Fibroblast of the aortic adventitia (primary cell): ENCODE data around the gene CENPV. TPM values are rescaled to one million over a fixed set of nuclear protein-coding genes. Genes with fewer than 3 reads are reported as not detected.
"Not testable (repeated sequence)": the region's sequence is repeated elsewhere in the genome, so short reads cannot be mapped to it uniquely, and the experiment has no call there.

ENCODE experiments used
- DNase-seq: peaks from one replicate; pipeline ENCODE4 v3.0.0-alpha.2; 2010; ENCODE audit warnings: low read depth
- H3K4me3 ChIP-seq: 2 replicates; pipeline ENCODE4 v1.5.1; 2011; ENCODE audit warnings: low read depth, mild to moderate bottlenecking, control low read depth, low read length, moderate library complexity
- total RNA-seq: library from RNA; depleted of rRNA; stranded (reverse); fragments of >200 nt; gene quantifications from 2 replicates; pipeline ENCODE4 v1.2.3, GENCODE V29; 2012; ENCODE audit warnings: low replicate concordance
- TF ChIP-seq, protein P1 (sequence below): IDR thresholded peaks from 2 replicates; pipeline ENCODE4 v1.5.1; 2011; ENCODE audit warnings: mild to moderate bottlenecking, low read length, control low read depth, inconsistent platforms; ENCODE audit not compliant: insufficient read depth

Gene CENPV
- total RNA-seq = 10.2 and 20.1 TPM in 2 replicates

DNA sequence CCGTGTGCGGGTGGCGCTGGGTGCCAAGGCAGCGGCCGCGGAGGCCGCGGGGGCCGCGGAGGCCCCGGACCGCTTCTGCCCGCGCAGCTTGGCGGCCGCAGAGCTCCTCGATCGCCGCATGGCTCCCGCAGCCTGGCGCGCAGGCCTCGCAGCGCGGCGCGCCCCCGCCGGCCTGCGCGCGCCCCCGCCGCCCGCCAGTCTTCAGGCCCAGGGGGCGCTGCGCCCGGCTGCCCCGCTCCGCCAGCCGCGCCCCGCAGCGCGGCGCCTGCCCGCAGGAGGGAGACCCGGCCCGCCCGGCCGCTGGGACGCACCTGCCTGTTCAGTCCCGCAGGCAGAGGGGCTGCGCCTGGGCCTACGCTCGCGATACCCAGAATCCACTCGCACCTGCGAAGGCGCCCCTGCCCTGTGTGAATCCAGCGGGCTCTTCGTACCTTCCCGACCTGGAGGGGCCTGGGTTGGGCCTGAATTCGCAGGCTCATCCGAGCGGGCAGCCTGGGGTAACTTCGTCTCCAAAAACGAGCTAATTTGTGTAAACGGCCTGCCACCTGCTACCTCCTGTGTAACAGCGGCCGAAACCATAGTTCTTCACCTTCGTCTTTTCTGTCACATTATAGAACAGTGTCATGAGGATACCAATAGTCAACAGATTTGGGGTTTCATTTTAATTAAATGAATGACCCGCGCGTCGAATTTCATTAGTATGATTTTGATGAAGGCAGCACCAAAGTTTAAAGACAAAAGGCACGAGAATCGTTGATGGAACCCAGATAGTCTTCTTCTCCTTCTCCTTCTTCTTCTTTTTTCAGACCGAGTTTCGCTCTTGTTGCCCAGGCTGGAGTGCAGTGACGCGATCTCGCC is at the start of gene CENPV:
Gene CENPV, minus strand, starts transcription at position 153 of the 858 bp plus-strand sequence. Its CDS starts 33 bp downstream, at position 120.
- peak within 1 kb of the TSS; percentile 74 for H3K4me3 ChIP-seq
- DNase-seq = peak; percentile 16
- TF ChIP-seq, protein P1, sequence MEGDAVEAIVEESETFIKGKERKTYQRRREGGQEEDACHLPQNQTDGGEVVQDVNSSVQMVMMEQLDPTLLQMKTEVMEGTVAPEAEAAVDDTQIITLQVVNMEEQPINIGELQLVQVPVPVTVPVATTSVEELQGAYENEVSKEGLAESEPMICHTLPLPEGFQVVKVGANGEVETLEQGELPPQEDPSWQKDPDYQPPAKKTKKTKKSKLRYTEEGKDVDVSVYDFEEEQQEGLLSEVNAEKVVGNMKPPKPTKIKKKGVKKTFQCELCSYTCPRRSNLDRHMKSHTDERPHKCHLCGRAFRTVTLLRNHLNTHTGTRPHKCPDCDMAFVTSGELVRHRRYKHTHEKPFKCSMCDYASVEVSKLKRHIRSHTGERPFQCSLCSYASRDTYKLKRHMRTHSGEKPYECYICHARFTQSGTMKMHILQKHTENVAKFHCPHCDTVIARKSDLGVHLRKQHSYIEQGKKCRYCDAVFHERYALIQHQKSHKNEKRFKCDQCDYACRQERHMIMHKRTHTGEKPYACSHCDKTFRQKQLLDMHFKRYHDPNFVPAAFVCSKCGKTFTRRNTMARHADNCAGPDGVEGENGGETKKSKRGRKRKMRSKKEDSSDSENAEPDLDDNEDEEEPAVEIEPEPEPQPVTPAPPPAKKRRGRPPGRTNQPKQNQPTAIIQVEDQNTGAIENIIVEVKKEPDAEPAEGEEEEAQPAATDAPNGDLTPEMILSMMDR = peak; percentile 5

DNA sequence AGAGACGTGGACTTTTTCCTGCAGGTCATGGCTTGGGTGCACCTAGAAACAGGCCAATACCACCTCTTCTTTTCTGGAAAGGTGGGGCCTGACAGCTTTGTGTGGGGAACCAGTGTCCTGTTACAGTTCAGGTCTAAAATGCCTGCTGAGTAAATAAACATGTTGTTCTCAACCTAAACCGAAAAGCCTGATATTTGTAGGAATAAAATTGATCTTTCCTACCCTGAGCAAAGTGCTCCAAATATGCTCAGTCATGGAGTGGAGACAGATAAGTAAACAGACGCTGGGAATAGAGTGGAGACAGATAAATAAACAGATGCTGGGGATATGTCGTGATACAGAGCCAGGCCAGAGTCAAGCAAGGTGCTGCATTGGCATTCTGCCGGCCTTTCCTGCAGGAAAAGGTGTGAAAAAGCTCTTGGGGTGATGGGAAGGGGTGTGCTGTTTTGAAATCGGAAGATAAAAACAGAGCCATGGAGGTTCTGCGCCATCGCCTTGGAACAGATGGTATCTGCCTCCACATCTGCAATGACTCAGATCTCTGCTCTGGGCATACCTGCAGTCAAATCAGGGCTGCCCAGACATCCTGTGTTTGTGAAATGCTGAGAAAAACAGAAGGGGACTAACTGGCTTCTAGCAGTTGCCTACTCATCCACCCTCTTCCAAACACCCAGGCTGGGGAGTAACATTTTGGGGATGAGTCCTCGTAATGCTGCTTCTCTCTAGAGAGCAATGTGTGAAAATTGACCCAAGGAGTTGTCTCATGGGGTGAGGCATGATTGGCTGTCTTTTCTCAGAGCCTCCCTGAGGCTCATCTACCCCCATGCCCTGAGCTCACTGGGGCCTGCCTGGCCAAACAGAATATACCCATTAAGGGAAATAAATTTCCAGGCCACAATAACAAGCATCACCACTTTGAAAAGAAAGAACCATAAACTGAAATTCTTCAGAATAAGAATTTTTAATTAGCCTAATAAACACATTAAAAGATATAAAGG is 45.3 kb upstream of the CENPV start:
- TF ChIP-seq, protein P1 = no peak
- no peak for DNase-seq
- H3K4me3 ChIP-seq = no peak overlapping the region

DNA sequence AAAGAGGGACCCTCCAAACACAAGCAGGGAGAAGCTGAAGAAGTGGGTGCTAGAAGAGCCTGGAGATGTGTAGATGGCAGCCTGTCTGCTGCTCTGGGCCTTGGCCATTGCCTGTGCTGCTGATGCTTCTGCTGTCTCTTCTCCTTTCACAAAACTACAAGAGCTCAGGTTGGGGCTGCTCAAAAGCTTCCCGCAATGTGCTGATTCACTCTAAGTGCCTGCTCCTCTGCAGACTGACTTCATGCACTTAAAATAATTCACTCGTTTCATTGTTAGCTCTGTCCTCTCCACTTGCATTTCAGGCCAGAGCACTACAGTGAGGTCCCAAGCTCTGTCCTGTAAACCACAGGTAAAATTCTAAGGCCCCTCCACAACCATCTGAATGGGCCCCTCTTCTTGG is 43.4 kb upstream of the CENPV start:
- DNase-seq = peak; percentile 35
- not testable (repeated sequence) for H3K4me3 ChIP-seq

DNA sequence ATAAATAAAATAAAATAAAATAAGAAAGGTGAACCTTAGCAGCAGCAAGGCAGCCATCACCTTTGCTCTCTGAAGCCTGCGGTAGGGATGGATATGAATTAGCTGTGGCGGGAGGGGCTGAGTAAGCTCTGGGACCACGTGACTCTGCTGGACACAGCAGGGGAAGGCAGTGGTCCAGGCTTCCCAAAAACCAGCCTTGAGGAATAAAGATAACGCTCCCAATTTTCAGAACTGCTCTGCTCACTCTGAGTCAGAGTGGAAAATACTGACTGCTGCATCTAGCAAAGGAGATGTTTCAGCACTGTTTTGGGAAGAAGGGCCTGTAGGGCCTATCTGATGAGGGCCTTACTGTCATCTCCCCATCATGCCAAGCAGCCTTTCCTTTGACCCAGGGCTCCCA is 42.6 kb upstream of the CENPV start:
- H3K4me3 ChIP-seq = not testable (repeated sequence)
- DNase-seq = peak; percentile 73

DNA sequence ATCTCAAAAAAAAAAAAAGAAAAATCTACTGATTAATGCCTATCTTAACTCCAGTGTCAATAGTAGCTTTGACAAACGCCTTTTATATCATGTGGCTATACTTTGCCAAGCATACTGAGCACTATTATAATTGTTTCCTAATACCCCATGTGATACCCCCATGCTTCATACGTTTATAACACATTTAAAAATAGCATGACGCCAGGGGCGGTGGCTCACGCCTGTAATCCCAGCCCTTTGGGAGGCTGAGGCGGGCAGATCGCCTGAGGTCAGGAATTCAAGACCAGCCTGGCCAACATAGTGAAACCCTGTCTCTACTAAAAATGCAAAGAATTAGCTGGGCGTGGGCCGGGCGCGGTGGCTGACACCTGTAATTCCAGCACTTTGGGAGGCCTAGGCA is 39.2 kb upstream of the CENPV start:
- H3K4me3 ChIP-seq, DNase-seq: not testable (repeated sequence)

DNA sequence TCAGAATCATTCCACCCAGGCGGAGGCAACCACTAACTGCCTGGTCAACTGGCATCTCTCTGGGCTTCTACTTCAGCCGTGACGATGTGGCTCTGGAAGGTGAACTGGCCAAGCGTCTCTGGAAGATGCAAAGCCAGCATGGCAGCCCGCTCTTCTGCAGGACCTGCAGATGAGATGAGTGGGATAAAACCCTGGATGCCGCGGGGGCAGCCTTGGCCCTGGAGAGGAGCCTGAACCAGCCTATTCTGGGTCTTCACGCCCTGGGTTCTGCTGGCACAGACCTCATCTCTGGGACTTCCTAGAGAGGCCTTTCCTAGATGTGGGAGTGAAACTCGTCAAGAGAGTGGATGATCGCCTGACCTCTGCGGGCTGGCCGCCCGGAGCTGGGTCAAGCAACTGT is 38.2 kb upstream of the CENPV start:
- no peak for DNase-seq
- H3K4me3 ChIP-seq = no peak overlapping the region
- TF ChIP-seq, protein P1 = no peak

DNA sequence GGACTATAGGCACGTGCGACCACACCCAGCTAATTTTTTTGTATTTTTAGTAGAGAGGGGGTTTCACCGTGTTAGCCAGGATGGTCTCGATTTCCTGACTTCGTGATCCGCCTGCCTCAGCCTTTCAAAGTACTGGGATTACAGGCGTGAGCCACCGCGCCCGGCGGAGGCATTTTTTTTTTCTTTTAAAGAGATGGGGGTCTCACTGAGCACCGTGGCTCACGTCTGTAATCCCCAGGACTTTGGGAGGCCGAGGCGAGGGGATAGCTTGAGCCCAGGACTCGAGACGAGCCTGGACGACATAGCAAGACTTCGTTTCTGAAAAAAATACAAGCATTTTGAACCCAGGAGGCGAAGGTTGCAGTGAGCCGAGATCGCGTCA is 32.8 kb upstream of the CENPV start:
- H3K4me3 ChIP-seq, DNase-seq: not testable (repeated sequence)

DNA sequence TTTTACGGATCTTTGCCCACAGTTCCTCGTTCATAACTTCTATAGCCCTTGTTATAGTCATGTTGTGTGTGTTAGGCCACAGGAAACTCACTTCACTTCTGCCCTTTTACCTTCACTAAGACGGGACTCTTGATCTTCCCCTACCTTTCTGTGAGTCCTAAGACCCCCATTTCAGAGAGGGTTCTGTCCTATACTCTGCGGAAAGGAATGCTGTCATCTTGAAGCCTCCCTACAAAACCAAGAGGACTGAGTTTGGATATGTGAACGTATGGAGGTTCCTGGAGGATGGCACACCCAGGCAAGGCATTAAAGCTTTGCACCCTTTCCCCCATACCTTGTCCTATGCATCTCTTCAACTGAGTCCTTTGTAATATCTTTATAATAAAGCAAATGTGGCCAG is 31.3 kb upstream of the CENPV start:
- no peak for DNase-seq
- TF ChIP-seq, protein P1 = no peak
- H3K4me3 ChIP-seq = no peak overlapping the region
